ENCODE results near the gene SLC6A19. TPM values are rescaled to one million over a fixed set of nuclear protein-coding genes. Genes with fewer than 3 reads are reported as not detected.

Gene SLC6A19
- total RNA-seq, 1 experiment from 2014 or later = not detected

DNA sequence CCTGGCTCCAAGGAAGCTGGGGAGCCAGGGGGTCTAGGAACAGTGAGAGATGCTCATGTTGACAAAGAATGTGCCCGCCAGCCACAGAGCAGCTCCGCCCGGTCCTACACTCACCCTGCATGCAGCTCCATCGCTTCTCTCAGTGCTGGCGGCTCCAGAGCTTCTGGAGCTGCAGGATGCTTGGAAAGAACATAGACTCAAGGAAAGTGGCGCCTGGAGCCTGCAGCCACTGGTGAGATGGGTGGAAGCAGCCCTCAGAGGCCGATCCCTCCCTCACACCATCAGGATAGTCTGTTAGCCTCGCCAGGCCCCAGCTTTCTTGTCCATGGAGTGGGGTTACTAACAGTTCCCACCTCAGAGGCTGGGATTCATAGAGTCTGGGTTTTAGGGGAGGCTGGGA lies 26.4 kb upstream of the SLC6A19 start:
- intact Hi-C loops (cut with micrococcal nuclease) = no loop called here
- Histone ChIP-seq H3K4me3 (ENCODE audit: low read length) (no peak overlapping the region), H3K4me2 (ENCODE audit: low read length) (no peak overlapping the region), H3K27me3 (ENCODE audit: low read length) (no peaks in the 10 kb centered on the region), H2AFZ (ENCODE audit: low read length) (no peak overlapping the region), H3K4me1 (ENCODE audit: insufficient read depth, low read length) (peaks cover 8% of the 10 kb centered on the region), H3F3A (ENCODE audit: low read length, unreplicated experiment) (no peaks in the 10 kb centered on the region), H3K36me3 (ENCODE audit: low read depth, low read length) (no peaks in the 10 kb centered on the region), H4K20me1 (ENCODE audit: low read length) (no peaks in the 10 kb centered on the region), H3K27ac (ENCODE audit: low read length) (no peak overlapping the region), H3K9me2 (replicated peaks; ENCODE audit: low read length) (no peaks in the 10 kb centered on the region), H3K9ac (ENCODE audit: low read length) (no peak overlapping the region), H3K79me2 (ENCODE audit: low read length) (no peaks in the 10 kb centered on the region), H3K9me3 (ENCODE audit: low read length) (no peaks in the 10 kb centered on the region)
- ATAC-seq (no peak), DNase-seq (no peak)
- no TSS peak for BruUV-seq (replicated peaks)
- ChIA-PET CTCF (interaction anchor here (1.2 to 1.4 kb wide), 3 partner anchors 13 to 251 kb away, joined by 4 to 17 read pairs (median 6); no protein-coding TSS in a partner anchor), POLR2A (ENCODE audit: unreplicated experiment) (no interaction called here)
- no peak for TF ChIP-seq EZH2 (IDR thresholded peaks at IDR 0.05; ENCODE audit: low read length, unreplicated experiment)
- no peak for TF ChIP-seq EZH2phosphoT487 (IDR thresholded peaks at IDR 0.05; ENCODE audit: borderline replicate concordance, low read length)
- TF ChIP-seq, protein P1, sequence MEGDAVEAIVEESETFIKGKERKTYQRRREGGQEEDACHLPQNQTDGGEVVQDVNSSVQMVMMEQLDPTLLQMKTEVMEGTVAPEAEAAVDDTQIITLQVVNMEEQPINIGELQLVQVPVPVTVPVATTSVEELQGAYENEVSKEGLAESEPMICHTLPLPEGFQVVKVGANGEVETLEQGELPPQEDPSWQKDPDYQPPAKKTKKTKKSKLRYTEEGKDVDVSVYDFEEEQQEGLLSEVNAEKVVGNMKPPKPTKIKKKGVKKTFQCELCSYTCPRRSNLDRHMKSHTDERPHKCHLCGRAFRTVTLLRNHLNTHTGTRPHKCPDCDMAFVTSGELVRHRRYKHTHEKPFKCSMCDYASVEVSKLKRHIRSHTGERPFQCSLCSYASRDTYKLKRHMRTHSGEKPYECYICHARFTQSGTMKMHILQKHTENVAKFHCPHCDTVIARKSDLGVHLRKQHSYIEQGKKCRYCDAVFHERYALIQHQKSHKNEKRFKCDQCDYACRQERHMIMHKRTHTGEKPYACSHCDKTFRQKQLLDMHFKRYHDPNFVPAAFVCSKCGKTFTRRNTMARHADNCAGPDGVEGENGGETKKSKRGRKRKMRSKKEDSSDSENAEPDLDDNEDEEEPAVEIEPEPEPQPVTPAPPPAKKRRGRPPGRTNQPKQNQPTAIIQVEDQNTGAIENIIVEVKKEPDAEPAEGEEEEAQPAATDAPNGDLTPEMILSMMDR (conservative IDR thresholded peaks at IDR 0.05; ENCODE audit: low read depth, low read length) = no peak

DNA sequence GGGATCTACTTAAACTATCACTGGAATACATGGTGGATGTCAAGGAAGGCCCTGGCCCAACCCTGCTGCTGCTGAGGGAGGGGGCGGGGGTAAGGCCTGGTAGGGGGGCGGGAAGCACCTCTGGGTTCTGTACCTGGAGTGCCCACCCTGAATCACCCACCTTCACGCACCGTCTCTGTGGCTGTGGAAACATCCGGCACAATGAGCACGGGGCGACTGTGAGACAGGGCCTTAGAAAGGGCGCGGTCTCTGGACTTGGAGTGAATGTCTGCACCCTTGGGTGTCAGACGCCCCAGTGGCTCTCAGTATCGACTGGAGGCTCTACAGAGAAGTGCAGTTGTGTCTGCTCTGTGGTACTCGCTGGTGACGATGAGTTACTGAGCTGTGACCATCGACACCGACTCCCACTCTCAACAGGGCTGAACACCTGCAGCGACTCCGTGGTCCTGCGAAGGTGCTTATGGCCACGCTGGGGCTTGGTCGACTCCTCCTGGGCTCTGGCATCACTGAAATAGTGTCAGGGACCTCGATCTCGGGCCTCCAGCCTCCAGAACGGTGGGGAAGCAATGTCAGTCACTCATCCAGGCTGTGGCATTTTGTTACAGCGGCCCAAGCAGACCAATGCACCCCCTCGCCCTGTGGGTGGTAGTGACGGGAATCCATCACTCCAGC lies 25.5 kb upstream of the SLC6A19 start:
- no peaks in the 10 kb centered on the region for H4K20me1 ChIP-seq (ENCODE audit: low read length)
- intact Hi-C loops (cut with micrococcal nuclease) = no loop called here
- no peak overlapping the region for H3K4me3 ChIP-seq (ENCODE audit: low read length)
- H3K36me3 ChIP-seq (ENCODE audit: low read depth, low read length) = no peaks in the 10 kb centered on the region
- ATAC-seq (no peak), DNase-seq (no peak)
- CTCF ChIA-PET = no interaction called here
- no peak overlapping the region for H3K9ac ChIP-seq (ENCODE audit: low read length)
- no peak for TF ChIP-seq EZH2phosphoT487 (IDR thresholded peaks at IDR 0.05; ENCODE audit: borderline replicate concordance, low read length)
- no peak for TF ChIP-seq EZH2 (IDR thresholded peaks at IDR 0.05; ENCODE audit: low read length, unreplicated experiment)
- TF ChIP-seq, protein P1 (conservative IDR thresholded peaks at IDR 0.05; ENCODE audit: low read depth, low read length) = no peak
- no peaks in the 10 kb centered on the region for H3K79me2 ChIP-seq (ENCODE audit: low read length)
- H3K4me2 ChIP-seq (ENCODE audit: low read length) = no peak overlapping the region
- no peaks in the 10 kb centered on the region for H3F3A ChIP-seq (ENCODE audit: low read length, unreplicated experiment)
- no TSS peak for BruUV-seq (replicated peaks)
- H3K27me3 ChIP-seq (ENCODE audit: low read length) = no peaks in the 10 kb centered on the region
- POLR2A ChIA-PET (ENCODE audit: unreplicated experiment) = no interaction called here
- H3K9me3 ChIP-seq (ENCODE audit: low read length) = no peaks in the 10 kb centered on the region
- no peaks in the 10 kb centered on the region for H3K9me2 ChIP-seq (replicated peaks; ENCODE audit: low read length)
- peaks cover 8% of the 10 kb centered on the region for H3K4me1 ChIP-seq (ENCODE audit: insufficient read depth, low read length)
- no peak overlapping the region for H2AFZ ChIP-seq (ENCODE audit: low read length)
- H3K27ac ChIP-seq (ENCODE audit: low read length) = no peak overlapping the region
